ENCODE measurements around the gene MRPS2. TPM values are rescaled to one million over a fixed set of nuclear protein-coding genes. Genes with fewer than 3 reads are reported as not detected.

The MRPS2 gene
- total and polyA plus RNA-seq, 10 of the 15 experiments (the other 5 are each of a cell fraction or from before 2014, with no cell fraction given), result 3.3 to 103 (median 69.5) TPM

GRCh38 chr9:135521608-135522095 is 21.2 kb downstream of the MRPS2 start:
- FAIRE-seq (no peak), ATAC-seq (no peak), DNase-seq (ENCODE audit: low read depth, low spot score) (no peak)
- Histone ChIP-seq H3K79me2 (ENCODE audit: control insufficient read depth, insufficient read depth, low read length) (no peaks in the 10 kb centered on the region), H3K9me3 (replicated peaks; ENCODE audit: control insufficient read depth, insufficient read depth, low read length) (no peaks in the 10 kb centered on the region), H4K20me1 (ENCODE audit: control insufficient read depth, insufficient read depth) (no peaks in the 10 kb centered on the region), H2AFZ (ENCODE audit: control insufficient read depth, low read depth, low read length) (no peak overlapping the region), H3K27ac (ENCODE audit: control insufficient read depth, insufficient read depth) (no peak overlapping the region), H3K36me3 (ENCODE audit: control insufficient read depth in 2 of 2, insufficient read depth in 2 of 2, low read length in 1 of 2) (no peaks in the 10 kb centered on the region), H3K27me3 (replicated peaks in 1 of 2; ENCODE audit: control insufficient read depth in 2 of 2, insufficient read depth in 2 of 2, low read length in 1 of 2) (no peaks in the 10 kb centered on the region), H3K9ac (ENCODE audit: control insufficient read depth, insufficient read depth, low read length) (no peak overlapping the region), H3K4me3 (no peak overlapping the region), H3K4me1 (ENCODE audit: control insufficient read depth, insufficient read depth, low read length) (no peaks in the 10 kb centered on the region), H3K4me2 (ENCODE audit: control insufficient read depth, insufficient read depth) (no peak overlapping the region)
- in situ Hi-C loops (cut with MboI), result no loop called here
- ChIA-PET CTCF (no interaction called here), RAD21 (ENCODE audit: unreplicated experiment) (no interaction called here), POLR2A (no interaction called here), SMC1A (ENCODE audit: uncharacterized antibody, unreplicated experiment) (no interaction called here)
- intact Hi-C loops (cut with micrococcal nuclease; ENCODE audit: unreplicated experiment), result no loop called here
- 35% methylated on average over 9 of the region's 11 CpGs for WGBS (ENCODE audit: insufficient coverage, insufficient replicate concordance, low lambda C conversion rate, missing lambda C conversion rate)
- no TSS peak for BruUV-seq (replicated peaks)
- TF ChIP-seq BACH1 (IDR thresholded peaks at IDR 0.05; ENCODE audit: borderline replicate concordance) (no peak), CEBPB (IDR thresholded peaks at IDR 0.05; ENCODE audit: borderline replicate concordance in 1 of 2, low read depth in 2 of 2, low read length in 2 of 2) (no peak), RBBP5 (conservative IDR thresholded peaks at IDR 0.05) (no peak), POLR2AphosphoS2 (IDR thresholded peaks at IDR 0.05; ENCODE audit: low read depth, low read length) (no peak), PKNOX1 (IDR thresholded peaks at IDR 0.05) (no peak), CTCF (IDR thresholded peaks at IDR 0.05 in 2 of 3, conservative IDR thresholded peaks at IDR 0.05 in 1 of 3; ENCODE audit: control insufficient read depth in 2 of 3, extremely low read depth in 1 of 3, insufficient read depth in 1 of 3, low read depth in 3 of 3, low read length in 3 of 3) (no peak), GATAD2B (conservative IDR thresholded peaks at IDR 0.05; ENCODE audit: low read depth) (no peak), ATF2 (IDR thresholded peaks at IDR 0.05; ENCODE audit: low read length) (no peak), RCOR1 (conservative IDR thresholded peaks at IDR 0.05; ENCODE audit: low read depth, low read length) (no peak), ATF3 (IDR thresholded peaks at IDR 0.05; ENCODE audit: borderline replicate concordance, extremely low read depth, low read depth, low read length) (no peak), SIX5 (IDR thresholded peaks at IDR 0.05; ENCODE audit: low read depth, low read length, severe bottlenecking) (no peak), CBFB (IDR thresholded peaks at IDR 0.05; ENCODE audit: low read depth) (no peak), MXI1 (IDR thresholded peaks at IDR 0.05; ENCODE audit: low read depth, low read length) (no peak)

Measured in GM12878 (cell line).